Ramos (cell line): Measurements from ENCODE around the gene AP2A1.
"Not testable (repeated sequence)": the region's sequence is repeated elsewhere in the genome, so short reads cannot be mapped to it uniquely, and the experiment has no call there.

Experiments
- in situ Hi-C: fragments of 300-500 bp; cut with MboI; formaldehyde crosslinking; loops from one replicate; pipeline ENCODE4 v1.14.3; 2022; ENCODE audit warnings: low sequenced_read_pairs; ENCODE audit not compliant: unreplicated experiment

The AP2A1 gene

DNA sequence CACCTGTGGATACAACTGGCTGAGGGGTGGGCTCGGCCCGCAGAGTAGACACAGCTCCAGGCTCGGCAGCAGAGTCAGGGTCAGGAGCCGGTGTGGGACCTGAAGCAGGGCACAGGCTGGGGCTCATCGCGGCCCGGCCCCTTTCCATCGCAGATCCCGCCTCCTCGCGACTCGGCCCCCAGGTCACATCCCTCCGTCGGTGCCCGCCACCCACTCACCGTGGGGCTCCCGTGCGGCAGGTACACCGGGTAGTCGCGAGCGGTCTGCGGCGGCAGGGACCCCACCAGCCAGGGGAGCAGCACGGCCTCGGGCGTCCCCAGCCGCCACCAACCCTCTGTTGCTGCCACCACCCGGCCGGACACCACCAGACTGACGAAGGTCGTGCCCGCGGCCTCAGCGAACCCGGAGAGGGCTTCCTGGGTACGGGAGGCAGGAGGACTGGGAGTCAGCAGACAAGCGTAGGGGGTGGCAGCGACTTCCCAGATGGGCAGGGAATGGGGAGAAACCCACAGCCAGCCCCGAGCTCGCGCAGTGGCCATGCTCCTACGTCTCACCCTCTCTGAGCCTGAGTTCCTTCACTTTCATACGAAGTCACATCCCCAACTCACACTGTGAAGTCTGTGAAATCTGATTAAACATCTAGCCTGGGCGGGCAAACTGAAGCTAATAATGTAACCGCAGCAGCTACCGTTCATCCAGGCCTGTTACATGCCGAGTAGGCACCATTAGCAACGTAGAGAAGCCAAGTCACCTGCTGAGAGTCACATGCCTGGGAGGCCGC lies 42.5 kb downstream of the AP2A1 start:
- in situ Hi-C loops = no loop called here

DNA sequence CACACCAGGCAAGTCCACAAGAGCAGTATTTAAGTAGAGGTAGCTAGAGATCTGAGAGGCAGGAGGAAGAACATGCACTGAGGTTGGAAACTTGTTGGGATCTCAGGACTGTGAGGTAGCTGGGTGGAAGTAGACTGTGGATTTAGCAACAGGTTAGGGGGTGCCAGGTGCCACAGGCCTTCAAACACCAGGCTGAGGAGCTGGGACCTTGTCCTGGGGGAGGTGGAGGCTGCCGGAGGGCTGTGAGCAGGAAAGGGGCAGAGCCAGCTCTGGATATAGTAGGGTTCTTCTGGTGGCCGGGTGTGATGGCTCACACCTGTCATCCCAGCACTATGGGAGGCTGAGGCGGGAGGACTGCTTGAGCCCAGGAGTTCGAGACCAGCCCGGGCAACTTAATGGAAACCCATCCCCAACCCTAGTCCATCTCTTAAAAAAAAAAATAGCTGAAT lies 43.2 kb downstream of the AP2A1 start:
- in situ Hi-C loops = no loop called here

DNA sequence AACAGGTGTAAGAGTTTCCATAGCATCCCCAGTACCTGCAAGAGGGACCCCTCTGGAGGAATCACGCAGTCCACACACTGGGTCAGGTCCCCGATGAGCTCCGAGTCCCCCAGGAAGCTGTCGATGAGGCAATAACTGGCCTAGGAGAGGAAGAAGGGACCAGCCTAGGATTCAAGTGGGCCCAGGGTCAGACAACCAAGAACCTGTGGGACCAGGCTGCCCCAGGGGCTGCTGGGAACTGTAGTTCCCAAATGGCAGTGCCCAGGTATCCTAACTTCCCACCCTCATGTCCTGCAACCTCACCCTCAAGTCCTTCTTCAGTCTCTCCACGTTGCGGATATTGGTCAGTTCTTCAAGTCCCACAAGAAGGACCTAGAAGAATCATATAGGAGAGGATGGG lies 44.5 kb downstream of the AP2A1 start:
- in situ Hi-C loops = no loop called here

DNA sequence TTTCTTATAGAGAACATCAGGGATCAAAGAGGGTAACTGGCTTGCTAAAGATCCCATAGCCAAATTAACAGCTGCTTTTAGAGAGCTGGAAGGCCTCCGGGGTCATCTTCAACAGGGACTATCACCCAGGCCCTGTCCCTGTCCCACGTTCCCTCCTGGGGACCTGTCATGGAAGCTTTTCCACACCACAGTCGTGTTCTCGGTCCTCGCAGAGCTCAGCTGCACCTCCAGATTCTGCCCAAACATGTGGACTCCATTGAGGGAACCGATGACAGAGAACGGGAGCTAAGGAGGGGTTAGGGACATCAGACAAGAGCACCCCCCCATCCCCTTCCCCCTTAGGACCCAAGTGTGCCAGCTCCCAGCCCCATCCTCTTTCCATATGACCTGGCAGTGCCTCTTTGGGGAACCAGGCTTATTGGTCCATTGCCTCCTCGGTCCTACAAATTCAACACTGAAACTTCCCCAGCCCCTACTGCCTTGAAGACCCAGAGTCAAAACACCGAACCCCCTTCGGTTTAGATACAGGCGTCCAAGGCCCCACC lies 45.7 kb downstream of the AP2A1 start:
- in situ Hi-C loops = no loop called here

DNA sequence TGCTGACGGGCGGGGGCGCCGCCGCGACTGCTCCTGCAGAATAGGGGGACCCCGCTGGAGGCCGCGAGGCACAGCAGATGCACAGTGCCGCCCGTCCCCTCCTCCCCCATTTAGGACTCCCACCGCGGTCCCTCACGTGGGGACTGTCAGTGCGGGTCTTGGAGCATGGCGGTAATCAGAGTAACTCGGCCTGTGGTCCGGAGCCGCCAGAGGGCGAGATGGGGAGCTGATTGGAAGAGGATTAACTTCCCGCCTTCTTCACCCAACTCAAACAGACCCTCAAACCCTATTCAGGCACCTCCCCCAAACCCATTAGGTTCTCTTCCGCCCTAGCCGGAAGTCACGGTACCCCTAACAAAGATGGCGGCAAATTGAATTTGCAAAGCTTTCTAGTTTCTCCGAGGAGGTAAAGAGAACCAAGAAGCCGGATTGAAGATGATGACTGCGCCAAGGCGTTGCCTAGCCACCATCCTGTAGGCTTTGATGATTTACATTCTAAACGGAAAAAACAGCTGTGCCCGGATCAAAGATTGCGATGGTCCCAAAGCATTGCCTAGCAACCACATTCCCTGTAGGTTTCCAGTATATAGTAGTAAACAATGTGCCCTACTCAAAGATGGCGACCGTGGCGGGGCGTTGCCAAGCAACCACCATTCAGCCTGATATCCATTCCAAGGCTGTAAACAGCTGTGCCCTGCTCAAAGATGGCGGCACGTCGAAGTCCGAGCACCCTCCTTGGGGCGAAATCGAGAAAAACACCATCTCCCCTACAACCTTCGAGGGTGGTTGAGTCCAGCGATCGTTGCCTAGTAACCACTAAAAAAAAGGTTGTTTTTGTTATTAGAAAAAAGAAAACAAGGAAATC lies 46.4 kb downstream of the AP2A1 start, which contains the start of gene FUZ:
TSS of gene FUZ (minus strand) at position 296 of the 865 bp plus-strand sequence. CDS start at position 110, 186 bp downstream.
- in situ Hi-C loops = no loop called here

DNA sequence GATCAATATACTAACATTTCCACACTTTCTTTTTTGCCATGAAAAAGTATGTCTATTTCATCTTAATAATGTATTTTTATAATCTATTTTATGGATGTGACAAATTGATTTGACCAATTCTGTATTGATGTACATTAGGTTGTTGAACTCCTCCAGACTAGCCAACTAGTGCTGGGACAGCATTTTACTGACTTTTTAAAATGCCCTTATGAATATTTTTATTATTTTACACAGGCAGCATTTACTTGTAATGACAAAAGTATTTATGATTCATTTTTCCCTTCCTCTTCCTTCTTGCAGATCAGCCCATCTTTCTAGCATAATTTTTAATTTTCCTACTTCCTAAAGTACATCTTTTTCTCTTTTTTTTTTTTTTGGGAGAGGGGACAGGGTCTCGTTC lies 47.2 kb downstream of the AP2A1 start:
- in situ Hi-C loops = no loop called here

DNA sequence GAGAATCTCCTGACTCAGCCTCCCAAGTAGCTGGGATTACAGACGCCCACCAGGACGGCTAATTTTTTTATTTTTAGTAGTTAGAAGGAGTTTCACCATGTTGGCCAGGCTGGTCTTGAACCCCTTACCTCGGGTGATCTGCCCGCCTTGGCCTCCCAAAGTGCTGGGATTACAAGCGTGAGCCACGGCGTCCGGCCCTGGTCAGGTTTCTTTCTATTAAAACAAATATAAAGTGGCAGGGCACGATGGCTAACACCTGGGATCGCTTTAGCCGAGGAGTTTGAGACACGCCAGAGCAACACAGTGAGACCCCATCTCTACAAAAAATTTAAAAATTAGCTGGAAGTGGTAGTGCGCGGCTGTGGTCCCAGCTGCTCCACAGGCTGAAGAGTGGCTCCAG lies 49.8 kb downstream of the AP2A1 start:
- in situ Hi-C loops = no loop called here

DNA sequence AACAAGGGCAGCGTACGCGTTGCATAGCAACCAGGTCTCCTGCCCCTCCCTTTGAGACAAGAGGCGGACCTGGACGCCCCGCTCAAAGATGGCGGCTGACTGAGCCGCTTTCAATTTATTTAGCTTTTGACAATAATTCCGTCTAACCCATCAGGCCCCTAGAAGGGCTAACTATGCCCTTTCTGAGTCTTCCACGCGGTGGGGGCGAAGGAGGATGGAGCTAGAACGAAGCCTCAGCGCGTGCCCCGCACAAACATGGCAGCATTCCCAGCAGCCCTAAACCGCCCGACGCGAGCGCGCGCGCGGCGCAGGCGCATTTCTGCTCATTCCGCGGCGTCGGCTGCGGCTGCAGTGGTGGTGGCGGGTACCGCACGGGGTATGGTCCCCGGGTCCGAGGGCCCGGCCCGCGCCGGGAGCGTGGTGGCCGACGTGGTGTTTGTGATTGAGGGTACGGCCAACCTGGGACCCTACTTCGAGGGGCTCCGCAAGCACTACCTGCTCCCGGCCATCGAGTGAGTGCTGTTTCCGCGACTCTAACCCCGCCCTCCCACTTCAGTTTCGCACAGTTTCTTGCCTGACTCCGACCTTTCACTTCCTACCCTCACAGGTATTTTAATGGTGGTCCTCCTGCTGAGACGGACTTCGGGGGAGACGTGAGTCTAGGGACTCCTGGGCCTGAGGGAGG lies 51.3 kb downstream of the AP2A1 start, which contains the start of gene MED25:
TSS of gene MED25 (plus strand) at position 326 of the 685 bp plus-strand sequence. CDS start at position 379, 53 bp downstream.
- in situ Hi-C loops = no loop called here

DNA sequence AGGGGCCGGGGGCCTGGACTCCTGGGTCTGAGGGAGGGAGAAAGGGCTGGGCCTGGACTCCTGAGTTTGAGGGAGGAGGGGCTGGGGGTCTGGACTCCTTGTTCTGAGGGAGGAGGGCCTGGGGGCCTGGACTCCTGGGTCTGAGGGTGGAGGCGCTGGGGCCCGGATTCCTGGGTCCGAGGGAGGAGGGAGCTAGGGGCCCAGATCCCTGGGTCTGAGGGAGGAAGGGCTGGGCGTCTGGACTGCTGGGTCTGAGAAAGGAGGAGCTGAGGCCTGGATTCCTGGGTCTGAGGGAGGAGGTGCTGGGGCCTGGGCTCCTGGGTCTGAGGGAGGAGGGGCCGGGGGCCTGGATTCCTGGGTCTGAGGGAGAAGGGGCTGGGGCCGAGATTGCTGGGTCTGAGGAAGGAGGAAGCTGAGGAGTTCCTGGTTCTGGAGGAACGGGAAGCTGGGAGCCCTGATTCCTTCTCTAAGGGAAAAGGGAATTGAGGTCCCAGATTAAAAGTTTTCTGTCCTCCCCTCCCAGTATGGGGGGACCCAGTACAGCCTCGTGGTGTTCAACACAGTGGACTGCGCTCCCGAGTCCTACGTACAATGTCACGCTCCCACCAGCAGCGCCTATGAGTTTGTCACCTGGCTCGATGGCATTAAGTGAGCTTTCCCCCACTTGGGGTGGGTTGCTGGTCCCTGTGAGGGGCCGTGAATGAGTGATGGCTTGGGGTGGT lies 52.0 kb downstream of the AP2A1 start:
- in situ Hi-C loops = no loop called here

DNA sequence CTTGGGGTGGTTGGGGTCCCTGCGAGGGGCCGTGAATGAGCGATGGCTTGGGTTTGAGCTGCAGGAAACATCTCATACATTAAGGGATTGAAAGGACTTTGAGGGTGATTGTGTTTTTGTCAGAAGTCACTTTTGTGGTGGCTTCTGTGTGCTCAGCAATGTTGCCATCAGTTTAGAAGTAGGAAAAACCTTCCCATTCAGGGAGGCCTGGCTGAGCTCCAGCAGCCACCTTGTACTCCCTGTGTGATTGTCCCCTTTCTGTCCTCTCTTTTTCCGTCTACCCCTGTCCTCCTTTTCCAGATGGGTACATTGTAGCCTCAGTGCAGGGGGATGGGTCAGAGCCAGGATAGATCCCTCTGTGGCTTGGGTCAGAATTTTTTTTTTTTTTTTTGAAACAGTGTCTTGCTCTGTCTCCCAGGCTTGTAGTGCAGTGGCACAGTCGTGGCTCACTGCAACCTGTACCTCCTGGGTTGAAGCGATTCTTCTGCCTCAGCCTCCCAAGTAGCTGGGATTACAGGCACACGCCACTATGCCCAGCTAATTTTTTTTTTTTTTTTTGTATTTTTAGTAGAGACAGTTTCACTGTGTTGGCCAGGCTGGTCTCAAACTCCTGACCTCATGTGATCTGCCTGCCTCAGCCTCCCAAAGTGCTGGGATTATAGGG lies 52.8 kb downstream of the AP2A1 start:
- in situ Hi-C loops = not testable (repeated sequence)

DNA sequence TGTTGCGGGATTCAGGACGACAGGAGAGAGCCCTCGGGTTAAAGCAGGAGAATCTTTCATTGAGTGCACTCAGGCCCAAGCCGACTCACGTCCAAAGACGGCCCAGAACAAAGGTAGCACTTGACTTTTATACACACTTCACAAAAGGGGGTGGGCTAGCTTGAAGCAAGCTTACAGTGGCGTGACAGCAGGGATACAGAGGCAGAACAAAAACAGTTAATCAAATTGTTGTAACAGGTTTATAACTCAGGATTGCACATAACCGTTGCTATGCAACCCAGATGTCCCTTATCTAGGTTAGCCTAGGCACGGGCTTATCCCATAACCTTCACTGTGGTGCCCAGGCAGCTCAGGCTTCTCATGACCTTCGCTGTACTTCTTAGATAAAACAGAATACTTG lies 53.3 kb downstream of the AP2A1 start:
- in situ Hi-C loops = no loop called here

DNA sequence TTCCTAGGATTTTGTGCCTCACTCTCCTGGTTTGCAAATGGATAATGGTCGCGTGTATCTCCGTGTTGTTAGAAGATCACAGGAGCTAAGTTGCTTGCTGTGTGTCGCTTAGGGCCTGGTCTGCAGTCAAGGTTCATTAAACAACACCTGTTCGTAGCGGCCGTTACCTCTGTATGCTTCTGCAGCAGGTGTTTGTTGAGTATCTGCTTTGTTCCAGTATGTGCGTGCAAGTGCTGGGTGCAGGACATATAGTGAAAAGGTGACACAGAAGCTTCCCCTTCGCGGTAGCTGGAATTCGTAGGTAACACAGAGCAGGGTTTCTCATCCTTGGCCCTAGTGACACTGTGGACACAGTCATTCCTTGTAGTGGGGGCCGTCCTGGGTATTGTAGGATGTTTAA lies 56.7 kb downstream of the AP2A1 start:
- in situ Hi-C loops = no loop called here

DNA sequence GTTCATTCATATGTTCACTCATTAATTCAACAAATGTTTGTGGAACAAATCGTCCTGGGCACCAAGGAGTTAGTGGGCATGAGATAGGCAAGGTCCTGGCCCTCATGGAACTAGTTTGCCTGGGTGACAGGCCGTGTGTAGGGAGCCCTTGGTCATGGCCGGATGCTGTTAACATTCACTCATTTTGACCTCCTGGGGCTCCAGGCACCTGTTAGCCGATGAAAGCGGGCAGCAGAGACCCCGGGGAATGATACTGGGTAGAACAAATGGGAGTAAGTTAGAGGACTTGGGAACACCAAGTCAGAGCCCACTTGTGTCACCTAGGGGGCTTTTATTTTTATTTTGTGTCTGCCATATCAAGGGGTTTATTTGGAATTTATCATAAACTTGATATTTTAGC lies 57.9 kb downstream of the AP2A1 start:
- in situ Hi-C loops = no loop called here

DNA sequence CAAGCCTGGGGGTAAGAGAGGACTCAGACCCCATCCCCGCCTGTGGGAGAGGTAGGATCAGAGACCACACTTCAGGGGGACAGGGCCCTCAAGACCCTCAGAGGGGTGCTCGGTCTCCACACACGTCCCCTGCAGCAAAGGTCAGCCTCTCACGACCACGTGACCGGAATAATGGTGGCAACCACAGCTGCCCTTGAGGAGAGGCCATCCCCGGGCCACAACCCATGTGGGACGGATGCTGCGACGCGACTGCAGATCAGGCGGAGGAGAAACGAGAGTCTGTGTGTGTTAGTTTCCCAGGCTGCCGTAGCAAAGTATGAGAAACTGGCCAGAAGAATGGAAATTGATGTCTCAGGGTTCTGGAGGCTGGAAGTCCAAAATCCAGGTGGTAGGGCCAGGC lies 60.2 kb downstream of the AP2A1 start:
- in situ Hi-C loops = no loop called here

DNA sequence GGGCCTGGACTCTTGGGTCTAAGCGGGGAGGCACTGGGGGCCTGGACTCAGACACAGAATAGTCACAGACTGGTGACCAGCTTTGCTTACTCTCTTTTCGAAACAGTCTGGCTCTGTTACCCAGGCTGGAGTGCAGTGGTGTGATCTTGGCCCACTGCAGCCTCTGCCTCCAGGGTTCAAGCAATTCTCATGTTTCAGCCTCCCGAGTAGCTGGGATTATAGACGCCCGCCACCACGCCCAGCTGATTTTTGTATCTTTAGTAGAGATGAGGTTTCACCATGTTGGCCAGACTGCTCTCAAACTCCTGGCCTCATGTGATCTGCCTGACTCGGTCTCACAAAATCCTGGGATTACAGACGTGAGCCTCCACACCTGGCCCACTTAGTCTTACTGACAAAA lies 62.4 kb downstream of the AP2A1 start:
- in situ Hi-C loops = no loop called here

DNA sequence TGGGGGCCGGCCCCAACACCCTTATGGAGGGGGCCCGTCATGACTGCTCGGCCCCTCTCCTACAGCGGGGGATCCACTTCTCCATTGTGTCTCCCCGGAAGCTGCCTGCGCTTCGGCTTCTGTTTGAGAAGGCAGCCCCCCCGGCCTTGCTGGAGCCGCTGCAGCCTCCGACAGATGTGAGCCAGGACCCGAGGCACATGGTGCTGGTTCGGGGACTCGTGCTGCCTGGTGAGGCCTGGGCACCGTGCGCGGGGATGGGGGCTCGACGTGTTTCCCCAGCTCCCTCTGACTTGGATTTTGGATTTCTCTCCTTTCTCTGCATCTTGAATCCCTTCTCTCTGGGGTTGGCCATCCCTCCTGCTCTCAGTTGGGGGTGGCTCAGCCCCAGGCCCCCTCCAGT lies 62.9 kb downstream of the AP2A1 start:
- in situ Hi-C loops = no loop called here

DNA sequence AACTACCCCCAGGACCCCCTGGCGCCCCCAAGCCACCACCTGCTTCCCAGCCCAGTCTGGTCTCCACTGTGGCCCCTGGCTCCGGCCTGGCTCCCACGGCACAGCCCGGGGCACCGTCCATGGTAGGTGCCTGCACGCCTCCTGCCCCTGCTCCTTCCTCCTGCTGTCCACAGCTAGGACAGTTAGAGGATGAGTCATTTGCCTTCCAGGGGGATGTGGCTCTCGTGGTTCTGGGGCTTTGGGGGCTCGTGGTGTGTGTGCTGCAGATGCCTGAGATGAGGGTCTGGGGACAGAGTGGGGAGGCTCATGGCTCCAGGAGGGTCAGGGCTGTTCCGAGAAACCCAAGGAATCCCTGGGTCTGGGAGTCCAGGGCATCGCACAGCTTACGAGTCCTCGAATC lies 64.0 kb downstream of the AP2A1 start:
- in situ Hi-C loops = no loop called here

DNA sequence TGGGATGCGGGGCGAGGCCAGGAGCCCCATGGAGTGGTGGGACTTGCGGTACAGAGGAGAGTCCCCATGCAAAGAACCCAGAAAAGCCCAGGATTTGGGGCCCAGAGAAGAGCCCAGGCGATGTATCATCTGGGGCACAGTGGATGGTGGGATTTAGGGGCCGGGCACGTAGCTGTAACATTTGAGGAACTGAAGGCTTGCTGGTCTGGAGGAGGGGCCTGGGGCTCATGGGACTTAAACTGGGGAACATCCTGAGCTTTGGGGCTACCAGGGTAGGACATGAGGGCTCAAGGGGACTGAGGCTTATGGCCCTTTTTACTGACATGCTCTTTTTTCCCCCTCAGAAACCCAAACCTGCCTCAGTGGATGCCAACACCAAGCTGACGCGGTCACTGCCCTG lies 64.8 kb downstream of the AP2A1 start:
- in situ Hi-C loops = no loop called here

DNA sequence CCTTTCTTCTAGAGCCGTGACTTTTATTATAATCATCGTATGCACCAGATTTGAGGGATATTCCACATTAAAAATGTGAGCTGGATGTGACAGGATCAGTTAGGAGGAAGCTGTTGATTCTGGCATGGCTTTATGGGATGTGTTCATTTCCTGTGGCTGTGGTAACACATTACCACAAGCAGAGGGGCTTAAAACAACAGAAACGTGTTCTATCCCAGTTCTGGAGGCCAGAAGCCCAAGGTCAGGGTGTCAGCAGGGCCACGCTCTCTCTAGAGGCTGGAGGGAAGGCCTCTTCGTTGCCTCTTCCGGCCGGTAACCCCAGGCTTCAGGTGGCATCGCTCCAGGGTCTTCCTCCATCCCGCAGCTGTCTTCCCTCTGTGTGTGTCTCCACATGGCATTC lies 65.8 kb downstream of the AP2A1 start:
- in situ Hi-C loops = no loop called here
